Adrenal gland (tissue), 5 donors: ENCODE measurements around the gene ARL15.

Experiments used
- POLR2A ChIP-seq, 2 donors: fragments of 450-650 bp; IDR thresholded peaks; one replicate each; pipeline ENCODE4 v1.6.1; 2017; ENCODE audit warnings: antibody characterized with exemption in 2 of 2, mild to moderate bottlenecking in 2 of 2, moderate library complexity in 1 of 2
- TF ChIP-seq, protein P1 (sequence below), 6 experiments: fragments of 450-650 bp in 4 of 6; fragments of 200-600 bp in 2 of 6; sonication (generic) in 1 of 6; IDR thresholded peaks; 1 replicate in 5 of 6; 2 replicates in 1 of 6; pipeline versions ENCODE4 v1.5.1 to v1.8.0; 2016 to 2021; ENCODE audit warnings: antibody characterized with exemption in 6 of 6, mild to moderate bottlenecking in 2 of 6, moderate library complexity in 1 of 6
- donor health status: DM: no; HTN: no; CAD: no.

GRCh38 chr5:54291498-54291897 lies 18.9 kb downstream of the ARL15 start:
- TF ChIP-seq POLR2A (IDR thresholded peaks at IDR 0.05): no peak
- TF ChIP-seq, protein P1, sequence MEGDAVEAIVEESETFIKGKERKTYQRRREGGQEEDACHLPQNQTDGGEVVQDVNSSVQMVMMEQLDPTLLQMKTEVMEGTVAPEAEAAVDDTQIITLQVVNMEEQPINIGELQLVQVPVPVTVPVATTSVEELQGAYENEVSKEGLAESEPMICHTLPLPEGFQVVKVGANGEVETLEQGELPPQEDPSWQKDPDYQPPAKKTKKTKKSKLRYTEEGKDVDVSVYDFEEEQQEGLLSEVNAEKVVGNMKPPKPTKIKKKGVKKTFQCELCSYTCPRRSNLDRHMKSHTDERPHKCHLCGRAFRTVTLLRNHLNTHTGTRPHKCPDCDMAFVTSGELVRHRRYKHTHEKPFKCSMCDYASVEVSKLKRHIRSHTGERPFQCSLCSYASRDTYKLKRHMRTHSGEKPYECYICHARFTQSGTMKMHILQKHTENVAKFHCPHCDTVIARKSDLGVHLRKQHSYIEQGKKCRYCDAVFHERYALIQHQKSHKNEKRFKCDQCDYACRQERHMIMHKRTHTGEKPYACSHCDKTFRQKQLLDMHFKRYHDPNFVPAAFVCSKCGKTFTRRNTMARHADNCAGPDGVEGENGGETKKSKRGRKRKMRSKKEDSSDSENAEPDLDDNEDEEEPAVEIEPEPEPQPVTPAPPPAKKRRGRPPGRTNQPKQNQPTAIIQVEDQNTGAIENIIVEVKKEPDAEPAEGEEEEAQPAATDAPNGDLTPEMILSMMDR (IDR thresholded peaks at IDR 0.05): no peak
